H9 (cell line): ENCODE results near the gene COL27A1. TPM values are rescaled to one million over a fixed set of nuclear protein-coding genes. Genes with fewer than 3 reads are reported as not detected.

Experiments
- DNase-seq: peaks from one replicate; pipeline ENCODE4 v3.0.0-alpha.2; 2017
- H2AFZ ChIP-seq: one replicate; pipeline ENCODE4 v1.6.1; 2013; ENCODE audit warnings: mild to moderate bottlenecking, low read length, control low read depth, moderate library complexity
- H2AK5ac ChIP-seq: 2 replicates; pipeline ENCODE4 v1.6.1; 2013; ENCODE audit warnings: low read length, control low read depth, mixed read lengths; ENCODE audit not compliant: insufficient read length
- H2BK120ac ChIP-seq: one replicate; pipeline ENCODE4 v1.6.1; 2013; ENCODE audit warnings: low read depth, mild to moderate bottlenecking, low read length, control low read depth, inconsistent platforms; ENCODE audit not compliant: poor library complexity, severe bottlenecking
- H2BK12ac ChIP-seq: 2 replicates; pipeline ENCODE4 v1.6.1; 2013; ENCODE audit warnings: low read length, control low read depth, mixed read lengths, low read depth; ENCODE audit not compliant: insufficient read length
- H2BK15ac ChIP-seq: 2 replicates; pipeline ENCODE4 v1.6.1; 2013; ENCODE audit warnings: low read depth, low read length, control low read depth
- H2BK20ac ChIP-seq: one replicate; pipeline ENCODE4 v1.6.1; 2013; ENCODE audit warnings: low read depth, mild to moderate bottlenecking, low read length, control low read depth, inconsistent platforms; ENCODE audit not compliant: poor library complexity, severe bottlenecking
- H2BK5ac ChIP-seq: 2 replicates; pipeline ENCODE4 v1.6.1; 2013; ENCODE audit warnings: low read length, control low read depth, mixed read lengths; ENCODE audit not compliant: insufficient read length
- H3K14ac ChIP-seq: 2 replicates; pipeline ENCODE4 v1.6.1; 2013; ENCODE audit warnings: low read length, control low read depth; ENCODE audit not compliant: insufficient read depth
- H3K18ac ChIP-seq: 2 replicates; pipeline ENCODE4 v1.6.1; 2013; ENCODE audit warnings: low read depth, mild to moderate bottlenecking, mixed read lengths, low read length, control low read depth; ENCODE audit not compliant: insufficient read length
- H3K23ac ChIP-seq: 2 replicates; pipeline ENCODE4 v1.6.1; 2013; ENCODE audit warnings: low read length, control low read depth, mixed read lengths, low read depth; ENCODE audit not compliant: insufficient read length
- H3K23me2 ChIP-seq: 2 replicates; pipeline ENCODE4 v1.6.1; 2013; ENCODE audit warnings: low read depth, mild to moderate bottlenecking, mixed read lengths, low read length, control low read depth; ENCODE audit not compliant: insufficient read length, poor library complexity, severe bottlenecking
- H3K27ac ChIP-seq: 2 replicates; pipeline ENCODE4 v1.5.1; 2013; ENCODE audit warnings: low read length, control low read depth, mixed read lengths, low read depth; ENCODE audit not compliant: insufficient read length
- H3K27me3 ChIP-seq: 2 replicates; pipeline ENCODE4 v1.6.1; 2013; ENCODE audit warnings: low read length, control low read depth, inconsistent platforms; ENCODE audit not compliant: insufficient read depth
- H3K4ac ChIP-seq: 2 replicates; pipeline ENCODE4 v1.6.1; 2013; ENCODE audit warnings: low read depth, mild to moderate bottlenecking, control low read depth, inconsistent platforms, low read length, moderate library complexity
- H3K4me1 ChIP-seq: 2 replicates; pipeline ENCODE4 v1.6.1; 2013; ENCODE audit warnings: low read length, control low read depth, inconsistent platforms; ENCODE audit not compliant: insufficient read depth
- H3K4me2 ChIP-seq: 2 replicates; pipeline ENCODE4 v1.6.1; 2013; ENCODE audit warnings: low read length, control low read depth, mixed read lengths; ENCODE audit not compliant: insufficient read length, insufficient read depth
- H3K56ac ChIP-seq: 2 replicates; pipeline ENCODE4 v1.6.1; 2013; ENCODE audit warnings: low read depth, mild to moderate bottlenecking, mixed read lengths, low read length, control low read depth; ENCODE audit not compliant: insufficient read length
- H3K79me1 ChIP-seq: 2 replicates; pipeline ENCODE4 v1.6.1; 2013; ENCODE audit warnings: low read depth, mild to moderate bottlenecking, moderate library complexity, low read length, control low read depth, inconsistent platforms; ENCODE audit not compliant: insufficient read depth, poor library complexity, severe bottlenecking
- H3K79me2 ChIP-seq: 2 replicates; pipeline ENCODE4 v1.6.1; 2013; ENCODE audit warnings: low read length, control low read depth, inconsistent platforms; ENCODE audit not compliant: insufficient read depth
- H3K9ac ChIP-seq: 2 replicates; pipeline ENCODE4 v1.6.1; 2013; ENCODE audit warnings: low read length, control low read depth, mixed read lengths; ENCODE audit not compliant: insufficient read length; ENCODE audit errors: extremely low read depth
- H3K9me3 ChIP-seq: one replicate; pipeline ENCODE4 v1.6.1; 2013; ENCODE audit warnings: low read depth, low read length, inconsistent platforms; ENCODE audit not compliant: control insufficient read depth
- H3T11ph ChIP-seq: one replicate; pipeline ENCODE4 v1.6.1; 2013; ENCODE audit warnings: mild to moderate bottlenecking, low read length, control low read depth, inconsistent platforms
- H4K20me1 ChIP-seq: one replicate; pipeline ENCODE4 v1.6.1; 2013; ENCODE audit not compliant: control insufficient read depth, insufficient read length, insufficient read depth
- H4K5ac ChIP-seq: 2 replicates; pipeline ENCODE4 v1.6.1; 2013; ENCODE audit warnings: low read depth, mild to moderate bottlenecking, mixed read lengths, low read length, control low read depth; ENCODE audit not compliant: insufficient read length
- H4K8ac ChIP-seq: replicated peaks from 2 replicates; pipeline ENCODE4 v1.6.1; 2013; ENCODE audit warnings: low read length, control low read depth, mixed read lengths, low read depth; ENCODE audit not compliant: insufficient read length
- H4K91ac ChIP-seq: 2 replicates; pipeline ENCODE4 v1.6.1; 2013; ENCODE audit warnings: low read depth, mild to moderate bottlenecking, moderate library complexity, mixed read lengths, low read length, control low read depth; ENCODE audit not compliant: insufficient read length
- H3K27ac Mint-ChIP-seq, 3 experiments: 2 replicates in 2 of 3; 3 replicates in 1 of 3; pipeline ENCODE4 v1.8.0; 2020 to 2021; ENCODE audit warnings: mixed read lengths in 3 of 3, mild to moderate bottlenecking in 1 of 3, moderate library complexity in 1 of 3
- H3K27me3 Mint-ChIP-seq: 2 replicates; pipeline ENCODE4 v1.8.0; 2021; ENCODE audit warnings: low read depth, mild to moderate bottlenecking, moderate library complexity, mixed read lengths
- H3K36me3 Mint-ChIP-seq, 3 experiments: 2 replicates in 2 of 3; 3 replicates in 1 of 3; pipeline ENCODE4 v1.8.0; 2020 to 2021; ENCODE audit warnings: low read depth in 3 of 3, mixed read lengths in 3 of 3; ENCODE audit not compliant: insufficient read depth in 1 of 3
- H3K4me1 Mint-ChIP-seq, 2 experiments: 2 replicates each; pipeline ENCODE4 v1.8.0; 2020; ENCODE audit warnings: mixed read lengths in 2 of 2
- H3K4me3 Mint-ChIP-seq, 2 experiments: 2 replicates in 1 of 2; 3 replicates in 1 of 2; pipeline ENCODE4 v1.8.0; 2020 to 2021; ENCODE audit warnings: mild to moderate bottlenecking in 2 of 2, mixed read lengths in 2 of 2, moderate library complexity in 1 of 2
- H3K9me3 Mint-ChIP-seq, 2 experiments: 2 replicates in 1 of 2; 3 replicates in 1 of 2; pipeline ENCODE4 v1.8.0; 2020; ENCODE audit warnings: mild to moderate bottlenecking in 2 of 2, mixed read lengths in 2 of 2, moderate library complexity in 1 of 2
- CTCF ChIP-seq: fragments of 200-600 bp; sonication (generic); conservative IDR thresholded peaks from 3 replicates; pipeline ENCODE4 v1.8.0; 2021; ENCODE audit warnings: antibody characterized with exemption, mild to moderate bottlenecking
- WGBS: extraction: QIAGEN DNeasy Blood & Tissue Kit; methylation state at CpG from one replicate; pipeline ENCODE4 v1.1.7; 2013; ENCODE audit warnings: missing lambda C conversion rate, low lambda C conversion rate, mixed read lengths; ENCODE audit not compliant: insufficient read length; ENCODE audit errors: extremely low coverage; 5-methylcytosine and 5-hydroxymethylcytosine counted together
- total RNA-seq: library from RNA; stranded (reverse); gene quantifications from 2 replicates; pipeline ENCODE4 v1.2.1, GENCODE V29; 2021

Gene COL27A1
- total RNA-seq, 1 experiment from 2014 or later, result 17.9 TPM

GRCh38 chr9:114202396-114202795 is 47.1 kb downstream of the COL27A1 start:
- H3K9ac ChIP-seq, result no peak overlapping the region
- H2AK5ac ChIP-seq, result no peak overlapping the region
- H4K20me1 ChIP-seq, result no peaks in the 10 kb centered on the region
- H3K4me3 Mint-ChIP-seq, result no peak overlapping the region
- no peak overlapping the region for H3T11ph ChIP-seq
- no peaks in the 10 kb centered on the region for H3K79me2 ChIP-seq
- no peaks in the 10 kb centered on the region for H3K79me1 ChIP-seq
- no peak overlapping the region for H2BK5ac ChIP-seq
- H3K9me3 Mint-ChIP-seq, result no peaks in the 10 kb centered on the region
- no peak overlapping the region for H4K91ac ChIP-seq
- no peak overlapping the region for H3K27ac Mint-ChIP-seq
- no peaks in the 10 kb centered on the region for H3K23me2 ChIP-seq
- no peaks in the 10 kb centered on the region for H3K27me3 Mint-ChIP-seq
- no peak overlapping the region for H4K5ac ChIP-seq
- WGBS, result no CpG with 5 or more reads among the region's 6 CpGs
- no peak overlapping the region for H2BK120ac ChIP-seq
- no peak overlapping the region for H3K18ac ChIP-seq
- no peak overlapping the region for H3K56ac ChIP-seq
- no peak overlapping the region for H2AFZ ChIP-seq
- no peak overlapping the region for H2BK12ac ChIP-seq
- H3K36me3 Mint-ChIP-seq, result peaks cover 0 to 3% (median 0%) of the 10 kb centered on the region in 3 experiments; a peak in 2 of 7 replicates
- DNase-seq, result no peak
- H3K4me2 ChIP-seq, result no peak overlapping the region
- H3K9me3 ChIP-seq, result no peaks in the 10 kb centered on the region
- H3K27me3 ChIP-seq, result no peaks in the 10 kb centered on the region
- H3K4me1 ChIP-seq, result no peaks in the 10 kb centered on the region
- no peak overlapping the region for H3K27ac ChIP-seq
- no peak for TF ChIP-seq CTCF
- H3K4ac ChIP-seq, result no peak overlapping the region
- H4K8ac ChIP-seq, result no peak overlapping the region
- H3K4me1 Mint-ChIP-seq, result peaks cover 21 to 33% of the 10 kb centered on the region in 2 experiments
- H2BK20ac ChIP-seq, result no peak overlapping the region
- H3K23ac ChIP-seq, result no peak overlapping the region
- H3K14ac ChIP-seq, result no peak overlapping the region
- no peak overlapping the region for H2BK15ac ChIP-seq
